Measurements from ENCODE around the gene LNPEP. TPM values are rescaled to one million over a fixed set of nuclear protein-coding genes. Genes with fewer than 3 reads are reported as not detected.
"Not testable (repeated sequence)": the region's sequence is repeated elsewhere in the genome, so short reads cannot be mapped to it uniquely, and the experiment has no call there.

LNPEP gene
- total and polyA plus RNA-seq, 2 donors from 2014 or later, result 6.5 to 74.3 TPM

- peaks cover 0 to 10% (median 0%) of the 10 kb centered on the region in 3 donors for H3K4me1 ChIP-seq (ENCODE audit: control insufficient read depth in 2 of 3, insufficient read depth in 2 of 3, low read depth in 1 of 3, low read length in 3 of 3)
- FAIRE-seq (no peak), DNase-seq (no peak)
- H3K27ac ChIP-seq (ENCODE audit: low read depth in 2 of 2, low read length in 2 of 2), result no peak overlapping the region
- H3K27me3 ChIP-seq (ENCODE audit: control insufficient read depth, insufficient read depth, low read length), result no peaks in the 10 kb centered on the region
- H3K9me3 ChIP-seq (ENCODE audit: control insufficient read depth in 2 of 3, insufficient read depth in 1 of 3, low read length in 3 of 3), result no peaks in the 10 kb centered on the region
- H3K36me3 ChIP-seq (ENCODE audit: control insufficient read depth in 2 of 3, insufficient read depth in 3 of 3, low read length in 3 of 3), result no peaks in the 10 kb centered on the region
- no peak for TF ChIP-seq CTCF (IDR thresholded peaks at IDR 0.05; ENCODE audit: borderline replicate concordance, extremely low read depth, insufficient read depth)
- H3K4me3 ChIP-seq (ENCODE audit: low read length in 3 of 3), result no peak overlapping the region
- intact Hi-C loops (cut with DNase I), result no loop called here
- H3K9ac ChIP-seq (ENCODE audit: low read length in 3 of 3), result no peak overlapping the region
These were observed 143.3 kb downstream of the LNPEP start for GRCh38 chr5:97078958-97079743.

DNA sequence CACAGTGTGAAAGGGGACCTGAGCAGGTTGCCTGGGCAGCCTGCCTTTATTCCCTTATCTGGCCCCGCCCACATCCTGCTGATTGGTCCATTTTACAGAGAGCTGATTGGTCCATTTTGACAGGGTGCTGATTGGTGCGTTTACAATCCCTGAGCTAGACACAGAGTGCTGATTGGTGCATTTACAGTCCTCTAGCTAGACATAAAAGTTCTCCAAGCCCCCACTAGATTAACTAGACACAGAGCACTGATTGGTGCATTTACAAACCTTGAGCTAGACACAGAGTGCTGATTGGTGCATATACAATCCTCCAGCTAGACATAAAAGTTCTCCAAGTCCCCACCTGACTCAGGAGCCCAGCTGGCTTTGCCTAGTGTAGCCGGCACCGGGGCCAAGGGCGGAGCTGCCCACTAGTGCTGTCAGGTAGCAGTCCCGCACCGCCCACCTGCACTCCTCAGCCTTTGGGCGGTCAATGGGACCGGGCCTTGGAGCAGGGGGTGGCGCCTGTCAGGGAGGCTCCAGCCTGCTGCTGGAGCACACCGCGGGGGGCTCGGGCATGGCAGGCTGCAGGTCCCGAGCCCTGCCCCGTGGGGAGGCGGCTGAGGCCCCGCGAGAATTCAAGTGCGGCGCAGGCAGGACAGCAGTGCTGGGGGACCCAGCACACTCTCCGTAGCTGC, 149.0 kb downstream of the LNPEP start:
- H3K9me3 ChIP-seq (ENCODE audit: control insufficient read depth in 2 of 3, insufficient read depth in 1 of 3, low read length in 3 of 3); H3K9ac ChIP-seq (ENCODE audit: low read length in 3 of 3); H3K27ac ChIP-seq (ENCODE audit: low read depth in 2 of 2, low read length in 2 of 2); H3K4me1 ChIP-seq (ENCODE audit: control insufficient read depth in 2 of 3, insufficient read depth in 2 of 3, low read depth in 1 of 3, low read length in 3 of 3); H3K4me3 ChIP-seq (ENCODE audit: low read length in 3 of 3); H3K27me3 ChIP-seq (ENCODE audit: control insufficient read depth, insufficient read depth, low read length); intact Hi-C loops (cut with DNase I); FAIRE-seq; H3K36me3 ChIP-seq (ENCODE audit: control insufficient read depth in 2 of 3, insufficient read depth in 3 of 3, low read length in 3 of 3); DNase-seq: not testable (repeated sequence)

DNA sequence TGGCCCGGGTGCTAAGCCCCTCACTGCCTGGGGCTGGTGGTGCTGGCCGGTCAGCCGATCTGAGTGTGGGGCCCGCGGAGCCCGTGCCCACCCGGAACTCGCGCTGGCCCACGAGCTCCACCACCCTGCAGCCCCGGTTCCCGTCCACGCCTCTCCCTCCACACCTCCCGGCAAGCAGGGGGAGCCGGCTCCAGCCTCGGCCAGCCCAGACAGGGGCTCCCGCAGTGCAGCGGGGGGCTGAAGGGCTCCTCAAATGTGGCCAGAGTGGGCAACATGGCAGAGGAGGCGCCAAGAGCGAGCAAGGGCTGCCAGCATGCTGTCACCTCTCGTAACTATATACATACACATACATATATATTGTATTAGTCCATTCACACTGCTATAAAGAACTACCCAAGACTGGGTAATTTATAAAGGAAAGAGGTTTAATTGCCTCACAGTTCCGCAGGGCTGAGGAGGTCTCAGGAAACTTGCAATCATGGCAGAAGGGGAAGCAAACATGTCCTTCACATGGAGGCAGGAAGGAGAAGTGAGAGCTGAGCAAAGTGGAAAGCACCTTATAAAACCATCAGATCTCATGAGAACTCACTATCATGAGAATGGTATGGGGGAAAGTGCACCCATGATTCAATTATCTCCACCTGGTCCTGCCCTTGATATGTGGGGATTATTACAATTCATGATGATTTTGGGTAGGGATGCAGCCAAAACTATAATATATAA, 149.7 kb downstream of the LNPEP start:
- Histone ChIP-seq H3K36me3 (ENCODE audit: control insufficient read depth in 2 of 3, insufficient read depth in 3 of 3, low read length in 3 of 3) (no peaks in the 10 kb centered on the region), H3K27me3 (ENCODE audit: control insufficient read depth, insufficient read depth, low read length) (no peaks in the 10 kb centered on the region), H3K9me3 (ENCODE audit: control insufficient read depth in 2 of 3, insufficient read depth in 1 of 3, low read length in 3 of 3) (no peaks in the 10 kb centered on the region), H3K27ac (ENCODE audit: low read depth in 2 of 2, low read length in 2 of 2) (no peak overlapping the region), H3K9ac (ENCODE audit: low read length in 3 of 3) (no peak overlapping the region), H3K4me1 (ENCODE audit: control insufficient read depth in 2 of 3, insufficient read depth in 2 of 3, low read depth in 1 of 3, low read length in 3 of 3) (no peaks in the 10 kb centered on the region), H3K4me3 (ENCODE audit: low read length in 3 of 3) (no peak overlapping the region)
- TF ChIP-seq CTCF (IDR thresholded peaks at IDR 0.05; ENCODE audit: borderline replicate concordance, extremely low read depth, insufficient read depth), result no peak
- intact Hi-C loops (cut with DNase I), result no loop called here
- FAIRE-seq (no peak), DNase-seq (no peak)

Other genes starting within 250 kb of the LNPEP start
- gene ERAP1, start 128.1 kb upstream of the LNPEP start, total RNA-seq, result 71.8 TPM
- gene ERAP1, start 128.1 kb upstream of the LNPEP start, polyA plus RNA-seq (ENCODE audit: insufficient read depth, low read depth, low replicate concordance), result 10.6 TPM
- 8.2 TPM for gene ERAP2, start 59.6 kb upstream of the LNPEP start, total RNA-seq
- 13.8 TPM for gene ERAP2, start 59.6 kb upstream of the LNPEP start, polyA plus RNA-seq (ENCODE audit: insufficient read depth, low read depth, low replicate concordance)
- 33.4 TPM for gene LIX1, start 206.5 kb downstream of the LNPEP start, total RNA-seq
- 0.65 TPM for gene LIX1, start 206.5 kb downstream of the LNPEP start, polyA plus RNA-seq (ENCODE audit: insufficient read depth, low read depth, low replicate concordance)
- gene RIOK2, start 247.2 kb downstream of the LNPEP start, total RNA-seq, result 23.3 TPM
- gene RIOK2, start 247.2 kb downstream of the LNPEP start, polyA plus RNA-seq (ENCODE audit: insufficient read depth, low read depth, low replicate concordance), result 18.2 TPM